Lung (tissue), 12 donors: Measurements from ENCODE around the gene ATCAY. TPM values are rescaled to one million over a fixed set of nuclear protein-coding genes. Genes with fewer than 3 reads are reported as not detected.

ENCODE experiments used
- ATAC-seq: fragments of 200-7000 bp; cut with Tn5 transposase; one replicate; pipeline ENCODE4 v1.9.1; 2020; ENCODE audit warnings: moderate number of reproducible peaks; ENCODE audit not compliant: insufficient read depth, low FRiP score
- DNase-seq, 3 donors: peaks; one replicate each; pipeline ENCODE4 v3.0.0-alpha.2; 2013 to 2017
- H3K27ac ChIP-seq, 2 donors: one replicate each; pipeline ENCODE4 v1.5.1; 2013; ENCODE audit warnings: mild to moderate bottlenecking in 2 of 2, moderate library complexity in 2 of 2, control low read depth in 1 of 2, inconsistent platforms in 1 of 2, low read depth in 1 of 2, low read length in 1 of 2
- H3K27me3 ChIP-seq, 3 donors: one replicate each; pipeline ENCODE4 v1.5.1; 2013; ENCODE audit warnings: low read length in 2 of 3; ENCODE audit not compliant: control insufficient read depth in 3 of 3, insufficient read depth in 3 of 3
- H3K36me3 ChIP-seq, 4 donors: one replicate each; pipeline ENCODE4 v1.5.1; 2013; ENCODE audit warnings: low read length in 4 of 4, mild to moderate bottlenecking in 1 of 4, moderate library complexity in 1 of 4; ENCODE audit not compliant: control insufficient read depth in 4 of 4, insufficient read depth in 4 of 4
- H3K4me1 ChIP-seq, 5 donors: one replicate each; pipeline ENCODE4 v1.5.1; 2013; ENCODE audit warnings: low read length in 5 of 5, mild to moderate bottlenecking in 2 of 5, moderate library complexity in 1 of 5; ENCODE audit not compliant: control insufficient read depth in 5 of 5, insufficient read depth in 5 of 5
- H3K4me3 ChIP-seq: one replicate; pipeline ENCODE4 v1.5.1; 2013; ENCODE audit warnings: mild to moderate bottlenecking, control low read depth, moderate library complexity
- H3K9ac ChIP-seq, 2 donors: one replicate each; pipeline ENCODE4 v1.5.1; 2013; ENCODE audit warnings: low read length in 2 of 2, control low read depth in 1 of 2; ENCODE audit not compliant: insufficient read depth in 1 of 2
- H3K9me3 ChIP-seq, 4 donors: one replicate each; pipeline ENCODE4 v1.5.1; 2013; ENCODE audit warnings: low read length in 3 of 4, mild to moderate bottlenecking in 1 of 4, moderate library complexity in 1 of 4; ENCODE audit not compliant: control insufficient read depth in 4 of 4, insufficient read depth in 3 of 4
- WGBS, 2 donors: extraction: QIAGEN DNeasy Blood & Tissue Kit; methylation state at CpG; one replicate each; pipeline ENCODE4 v1.1.7; 2013; 5-methylcytosine and 5-hydroxymethylcytosine counted together
- polyA plus RNA-seq, 2 donors: library from polyadenylated mRNA; stranded (reverse); fragments of 200-250 nt; gene quantifications; one replicate each; pipeline ENCODE4 v1.2.1, GENCODE V29; 2013
- total RNA-seq, 2 donors: library from RNA; depleted of rRNA in 1 of 2; stranded (reverse); fragments of >200 nt in 1 of 2; gene quantifications; one replicate each; pipeline ENCODE4 v1.2.1, GENCODE V29; 2014 to 2021
- TF ChIP-seq, protein P1 (sequence below): IDR thresholded peaks from 2 replicates; pipeline ENCODE4 v1.5.1; 2012; ENCODE audit warnings: mild to moderate bottlenecking; ENCODE audit errors: control extremely low read depth, extremely low read depth
- donor health status: control.
- donor health status: control.
- donor health status: Bipolar disorder and iron deficiency.
- donor health status: healthy.
- donor health status: DM: yes; HTN: yes; CAD: no.

Gene ATCAY
- total and polyA plus RNA-seq, 4 donors = under 0.01 to 0.09 TPM; not detected in 2

DNA sequence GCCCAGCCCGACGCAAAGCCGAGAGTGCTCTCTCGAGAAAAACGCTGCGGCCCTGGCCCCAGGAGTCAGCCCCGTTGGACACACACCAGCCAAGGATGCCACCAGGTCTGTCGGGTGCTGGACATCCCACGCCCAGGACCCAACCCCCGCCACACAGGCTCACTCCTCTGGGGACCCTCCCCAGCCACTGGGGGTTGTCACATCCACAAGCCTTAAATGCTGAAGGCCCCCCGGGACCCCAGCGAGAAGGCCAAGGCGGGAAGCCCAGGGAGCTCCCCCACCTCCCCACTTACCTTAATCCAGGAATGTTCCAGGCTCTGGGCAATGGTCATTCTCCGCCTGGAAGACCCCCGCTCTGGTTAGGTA is 79.3 kb downstream of the ATCAY start:
- DNase-seq (no peak), ATAC-seq (no peak)
- 98 to 100% methylated on average over 15 of the region's 15 CpGs for WGBS, 2 donors
- Histone ChIP-seq H3K27ac (no peak overlapping the region), H3K4me1 (peaks cover 0 to 2% (median 0%) of the 10 kb centered on the region in 5 donors), H3K36me3 (peaks cover 10 to 73% (median 23%) of the 10 kb centered on the region in 4 donors), H3K4me3 (no peak overlapping the region), H3K27me3 (no peaks in the 10 kb centered on the region), H3K9ac (no peak overlapping the region), H3K9me3 (peaks cover 0 to 2% (median 0%) of the 10 kb centered on the region in 4 donors)
- TF ChIP-seq, protein P1, sequence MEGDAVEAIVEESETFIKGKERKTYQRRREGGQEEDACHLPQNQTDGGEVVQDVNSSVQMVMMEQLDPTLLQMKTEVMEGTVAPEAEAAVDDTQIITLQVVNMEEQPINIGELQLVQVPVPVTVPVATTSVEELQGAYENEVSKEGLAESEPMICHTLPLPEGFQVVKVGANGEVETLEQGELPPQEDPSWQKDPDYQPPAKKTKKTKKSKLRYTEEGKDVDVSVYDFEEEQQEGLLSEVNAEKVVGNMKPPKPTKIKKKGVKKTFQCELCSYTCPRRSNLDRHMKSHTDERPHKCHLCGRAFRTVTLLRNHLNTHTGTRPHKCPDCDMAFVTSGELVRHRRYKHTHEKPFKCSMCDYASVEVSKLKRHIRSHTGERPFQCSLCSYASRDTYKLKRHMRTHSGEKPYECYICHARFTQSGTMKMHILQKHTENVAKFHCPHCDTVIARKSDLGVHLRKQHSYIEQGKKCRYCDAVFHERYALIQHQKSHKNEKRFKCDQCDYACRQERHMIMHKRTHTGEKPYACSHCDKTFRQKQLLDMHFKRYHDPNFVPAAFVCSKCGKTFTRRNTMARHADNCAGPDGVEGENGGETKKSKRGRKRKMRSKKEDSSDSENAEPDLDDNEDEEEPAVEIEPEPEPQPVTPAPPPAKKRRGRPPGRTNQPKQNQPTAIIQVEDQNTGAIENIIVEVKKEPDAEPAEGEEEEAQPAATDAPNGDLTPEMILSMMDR = no peak

DNA sequence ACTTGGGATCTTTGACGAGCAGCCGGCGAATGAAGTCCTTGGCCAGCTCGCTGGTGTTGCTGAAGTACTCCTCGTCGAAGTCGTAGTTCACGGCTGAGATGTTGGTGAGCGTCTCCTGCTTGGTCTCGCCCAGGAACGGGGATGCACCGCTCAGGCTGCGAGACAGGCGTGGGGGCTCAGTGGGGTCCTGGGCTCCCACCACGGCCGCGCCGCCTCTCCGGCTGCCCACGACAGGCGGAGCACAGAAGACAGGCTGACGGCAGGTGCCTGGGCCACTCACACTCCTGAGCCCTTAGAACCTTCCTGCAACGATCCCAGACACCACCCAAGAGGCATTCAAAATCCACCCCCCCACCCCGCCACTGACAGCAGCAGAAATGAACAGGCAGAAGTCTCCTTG is 80.5 kb downstream of the ATCAY start:
- H3K4me1 ChIP-seq = peaks cover 0 to 2% (median 0%) of the 10 kb centered on the region in 5 donors
- peaks cover 13 to 74% (median 23%) of the 10 kb centered on the region in 4 donors for H3K36me3 ChIP-seq
- WGBS, 2 donors = 95 to 97% methylated on average over 24 of the region's 24 CpGs
- TF ChIP-seq, protein P1 = no peak
- DNase-seq (no peak), ATAC-seq (no peak)
- H3K4me3 ChIP-seq = no peak overlapping the region
- H3K9ac ChIP-seq = no peak overlapping the region
- no peaks in the 10 kb centered on the region for H3K27me3 ChIP-seq
- peak overlapping the region in 1 of 2 donors; percentile 15 for H3K27ac ChIP-seq
- H3K9me3 ChIP-seq = peaks cover 0 to 2% (median 0%) of the 10 kb centered on the region in 4 donors

DNA sequence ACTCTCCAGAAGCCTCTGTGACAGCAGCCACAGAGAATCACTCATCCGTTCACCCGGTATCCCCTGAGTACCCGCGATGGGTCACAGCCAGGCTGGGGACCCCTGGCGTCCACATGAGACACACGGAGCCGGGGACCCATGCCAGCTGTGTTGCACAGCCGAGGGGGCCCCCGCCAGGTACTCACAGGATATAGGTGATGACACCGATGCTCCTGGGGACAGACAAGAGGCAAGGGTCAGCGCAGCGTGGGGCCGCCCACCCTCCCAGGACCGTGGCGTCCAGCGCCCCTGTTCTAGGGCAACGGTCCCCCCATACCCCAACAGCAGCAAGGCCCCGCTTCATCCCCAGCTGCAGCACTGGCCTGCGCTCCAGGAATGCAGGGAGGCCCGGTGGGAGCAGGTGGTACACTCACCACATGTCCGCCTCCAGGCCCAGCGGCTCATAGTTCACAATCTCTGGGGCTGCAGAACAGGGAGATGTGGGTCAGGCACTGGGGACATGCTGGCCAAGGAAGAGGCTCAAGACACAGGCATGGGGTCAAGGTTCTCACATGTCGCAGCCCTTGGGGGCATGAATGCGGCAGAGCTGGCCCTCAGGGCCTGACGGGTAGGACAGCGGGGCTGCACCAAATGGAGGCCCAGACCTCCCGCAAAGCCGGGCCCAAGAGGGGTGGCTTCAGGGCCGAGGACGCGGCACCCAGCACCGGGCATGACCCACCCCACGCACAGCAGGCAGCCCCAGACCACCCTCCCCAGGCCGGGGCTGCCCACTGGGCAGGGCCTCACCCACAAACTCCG is 83.2 kb downstream of the ATCAY start:
- Histone ChIP-seq H3K9me3 (peaks cover 0 to 2% (median 0%) of the 10 kb centered on the region in 4 donors), H3K27ac (no peak overlapping the region), H3K27me3 (no peaks in the 10 kb centered on the region), H3K4me1 (peaks cover 5 to 11% (median 7%) of the 10 kb centered on the region in 5 donors), H3K36me3 (peaks cover 17 to 74% (median 29%) of the 10 kb centered on the region in 4 donors), H3K9ac (no peak overlapping the region), H3K4me3 (no peak overlapping the region)
- WGBS, 2 donors = 95% methylated on average over 35 of the region's 35 CpGs
- TF ChIP-seq, protein P1 = no peak
- ATAC-seq = no peak
- no peak for DNase-seq
